ENCODE measurements around the gene TCF23. TPM values are rescaled to one million over a fixed set of nuclear protein-coding genes. Genes with fewer than 3 reads are reported as not detected.

Gene TCF23
- total and polyA plus RNA-seq, 7 experiments from 2014 or later, result not detected

DNA sequence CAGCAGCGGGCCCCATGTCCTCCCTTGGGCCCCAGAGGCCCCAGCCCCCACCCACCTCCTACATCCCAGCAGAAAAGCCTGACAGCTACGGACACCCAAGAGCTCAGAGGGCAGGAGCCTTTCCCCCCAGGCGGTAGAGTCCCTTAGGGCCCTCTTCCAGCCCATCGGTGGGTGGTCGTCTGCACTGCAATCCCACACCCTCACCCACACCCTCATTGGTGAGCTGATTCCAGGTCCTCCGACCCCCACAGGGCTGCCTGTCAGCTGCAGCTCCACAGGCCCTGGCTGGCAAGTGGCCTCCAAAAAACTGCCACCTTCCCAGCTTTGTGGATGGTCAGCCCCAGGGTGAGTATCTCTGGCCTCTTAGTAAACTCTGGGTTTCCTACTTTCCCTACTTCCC is 10.5 kb downstream of the TCF23 start:
- intact Hi-C loops (cut with micrococcal nuclease), result no loop called here
- no peaks in the 10 kb centered on the region for H3K27me3 ChIP-seq (ENCODE audit: control insufficient read depth in 2 of 2, insufficient read depth in 2 of 2, low read length in 2 of 2)
- POLR2A ChIA-PET, result no interaction called here
- Mint-ChIP-seq H3K9me3 (no peaks in the 10 kb centered on the region), H3K27ac (no peak overlapping the region), H3K36me3 (no peaks in the 10 kb centered on the region), H3K4me1 (no peaks in the 10 kb centered on the region), H3K4me3 (no peak overlapping the region), H3K27me3 (peaks cover 0 to 7% (median 0%) of the 10 kb centered on the region in 5 donors)
- H3K9me3 ChIP-seq (ENCODE audit: control insufficient read depth in 2 of 3, low read length in 3 of 3), result no peaks in the 10 kb centered on the region
- DNase-seq, result no peak
- H3K4me1 ChIP-seq (ENCODE audit: control insufficient read depth in 2 of 2, insufficient read depth in 2 of 2, low read length in 2 of 2), result no peaks in the 10 kb centered on the region
- no peaks in the 10 kb centered on the region for H3K36me3 ChIP-seq (ENCODE audit: control insufficient read depth in 2 of 3, insufficient read depth in 3 of 3, low read length in 3 of 3)
- H3K4me3 ChIP-seq (ENCODE audit: low read length), result no peak overlapping the region
- no peak overlapping the region for H3K27ac ChIP-seq (ENCODE audit: low read depth, low read length)
- ATAC-seq, result no peak
- CTCF ChIA-PET, result no interaction called here

- Histone ChIP-seq H3K9me3 (ENCODE audit: control insufficient read depth in 2 of 3, low read length in 3 of 3) (no peaks in the 10 kb centered on the region), H3K27ac (ENCODE audit: low read depth, low read length) (no peak overlapping the region), H3K36me3 (ENCODE audit: control insufficient read depth in 2 of 3, insufficient read depth in 3 of 3, low read length in 3 of 3) (no peaks in the 10 kb centered on the region), H3K4me3 (ENCODE audit: low read length) (no peak overlapping the region), H3K4me1 (ENCODE audit: control insufficient read depth in 2 of 2, insufficient read depth in 2 of 2, low read length in 2 of 2) (no peaks in the 10 kb centered on the region), H3K27me3 (ENCODE audit: control insufficient read depth in 2 of 2, insufficient read depth in 2 of 2, low read length in 2 of 2) (no peaks in the 10 kb centered on the region)
- Mint-ChIP-seq H3K27me3 (peaks cover 0 to 6% (median 0%) of the 10 kb centered on the region in 5 donors), H3K4me1 (peaks cover 0 to 6% (median 0%) of the 10 kb centered on the region in 7 donors), H3K27ac (no peak overlapping the region), H3K9me3 (no peaks in the 10 kb centered on the region), H3K36me3 (no peaks in the 10 kb centered on the region), H3K4me3 (no peak overlapping the region)
- POLR2A ChIA-PET, result interaction anchor here (0.6 kb wide), 1 partner anchor 24 kb away, joined by 4 read pairs; no protein-coding TSS in a partner anchor
- DNase-seq (no peak), ATAC-seq (no peak)
- intact Hi-C loops (cut with micrococcal nuclease), result no loop called here
- CTCF ChIA-PET, result no interaction called here
Measured at GRCh38 chr2:27160191-27160590, 11.4 kb downstream of the TCF23 start.

GRCh38 chr2:27162151-27163121 is 13.6 kb downstream of the TCF23 start:
- Histone ChIP-seq H3K27me3 (ENCODE audit: control insufficient read depth in 2 of 2, insufficient read depth in 2 of 2, low read length in 2 of 2) (no peaks in the 10 kb centered on the region), H3K9me3 (ENCODE audit: control insufficient read depth in 2 of 3, low read length in 3 of 3) (no peaks in the 10 kb centered on the region), H3K36me3 (ENCODE audit: control insufficient read depth in 2 of 3, insufficient read depth in 3 of 3, low read length in 3 of 3) (no peaks in the 10 kb centered on the region), H3K4me3 (ENCODE audit: low read length) (no peak overlapping the region), H3K4me1 (ENCODE audit: control insufficient read depth in 2 of 2, insufficient read depth in 2 of 2, low read length in 2 of 2) (no peaks in the 10 kb centered on the region), H3K27ac (ENCODE audit: low read depth, low read length) (no peak overlapping the region)
- Mint-ChIP-seq H3K9me3 (no peaks in the 10 kb centered on the region), H3K27me3 (peaks cover 0 to 6% (median 0%) of the 10 kb centered on the region in 5 donors), H3K4me1 (peaks cover 0 to 11% (median 4%) of the 10 kb centered on the region in 7 donors), H3K27ac (no peak overlapping the region), H3K36me3 (no peaks in the 10 kb centered on the region), H3K4me3 (no peak overlapping the region)
- intact Hi-C loops (cut with micrococcal nuclease), result no loop called here
- POLR2A ChIA-PET, result no interaction called here
- CTCF ChIA-PET, result interaction anchor here (0.7 kb wide), 1 partner anchor 62 kb away, joined by 3 read pairs; no protein-coding TSS in a partner anchor
- no peak for ATAC-seq
- no peak for DNase-seq

DNA sequence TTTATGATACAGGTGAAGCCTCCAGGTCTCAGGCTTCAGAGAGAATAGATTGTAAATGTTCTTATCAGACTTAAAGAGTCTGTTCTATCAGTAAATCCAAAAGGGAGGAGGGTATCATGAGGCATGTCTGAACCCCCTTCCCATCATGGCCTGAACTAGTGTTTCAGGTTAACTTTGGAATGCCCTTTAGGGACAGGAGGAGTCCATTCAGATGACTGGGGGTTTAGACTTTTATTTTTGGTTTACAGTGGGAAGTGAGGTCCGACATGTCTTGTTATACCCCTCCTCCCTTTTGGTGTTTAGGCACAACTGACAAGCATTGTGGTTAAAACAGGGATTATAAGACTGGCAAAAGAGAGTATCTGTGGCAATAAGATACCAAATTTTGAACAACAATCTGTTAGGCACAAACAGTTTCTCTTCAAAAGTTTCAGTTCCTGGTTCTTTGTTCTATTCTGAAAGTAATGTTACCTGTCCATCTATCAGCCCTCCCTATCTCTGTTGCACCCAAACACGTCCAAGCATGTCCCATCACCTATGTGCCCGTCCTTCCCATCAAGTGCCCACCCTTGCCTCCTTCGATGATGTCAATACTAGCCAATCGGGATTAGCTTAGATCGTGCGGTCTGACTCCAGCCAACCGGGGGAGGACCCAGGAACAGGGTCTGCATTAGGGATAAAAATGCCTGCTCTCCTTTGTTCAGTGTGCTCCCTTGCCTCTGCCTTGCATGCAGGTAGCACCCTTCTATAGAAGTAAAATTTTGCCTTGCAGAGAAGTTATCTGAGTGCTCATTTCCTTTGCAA is 16.4 kb downstream of the TCF23 start:
- H3K27me3 ChIP-seq (ENCODE audit: control insufficient read depth in 2 of 2, insufficient read depth in 2 of 2, low read length in 2 of 2), result no peaks in the 10 kb centered on the region
- no peaks in the 10 kb centered on the region for H3K9me3 ChIP-seq (ENCODE audit: control insufficient read depth in 2 of 3, low read length in 3 of 3)
- H3K36me3 Mint-ChIP-seq, result no peaks in the 10 kb centered on the region
- no peak overlapping the region for H3K27ac Mint-ChIP-seq
- H3K4me3 Mint-ChIP-seq, result no peak overlapping the region
- no peaks in the 10 kb centered on the region for H3K9me3 Mint-ChIP-seq
- H3K27ac ChIP-seq (ENCODE audit: low read depth, low read length), result no peak overlapping the region
- no peak for DNase-seq
- POLR2A ChIA-PET, result no interaction called here
- no peaks in the 10 kb centered on the region for H3K4me1 ChIP-seq (ENCODE audit: control insufficient read depth in 2 of 2, insufficient read depth in 2 of 2, low read length in 2 of 2)
- H3K36me3 ChIP-seq (ENCODE audit: control insufficient read depth in 2 of 3, insufficient read depth in 3 of 3, low read length in 3 of 3), result no peaks in the 10 kb centered on the region
- CTCF ChIA-PET, result interaction anchor here (0.7 kb wide), 1 partner anchor 78 kb away, joined by 3 read pairs; no protein-coding TSS in a partner anchor
- no peak for ATAC-seq
- no peak overlapping the region for H3K4me3 ChIP-seq (ENCODE audit: low read length)
- H3K4me1 Mint-ChIP-seq, result peaks cover 0 to 14% (median 5%) of the 10 kb centered on the region in 7 donors
- peaks cover 0 to 7% (median 0%) of the 10 kb centered on the region in 5 donors for H3K27me3 Mint-ChIP-seq
- intact Hi-C loops (cut with micrococcal nuclease), result no loop called here

DNA sequence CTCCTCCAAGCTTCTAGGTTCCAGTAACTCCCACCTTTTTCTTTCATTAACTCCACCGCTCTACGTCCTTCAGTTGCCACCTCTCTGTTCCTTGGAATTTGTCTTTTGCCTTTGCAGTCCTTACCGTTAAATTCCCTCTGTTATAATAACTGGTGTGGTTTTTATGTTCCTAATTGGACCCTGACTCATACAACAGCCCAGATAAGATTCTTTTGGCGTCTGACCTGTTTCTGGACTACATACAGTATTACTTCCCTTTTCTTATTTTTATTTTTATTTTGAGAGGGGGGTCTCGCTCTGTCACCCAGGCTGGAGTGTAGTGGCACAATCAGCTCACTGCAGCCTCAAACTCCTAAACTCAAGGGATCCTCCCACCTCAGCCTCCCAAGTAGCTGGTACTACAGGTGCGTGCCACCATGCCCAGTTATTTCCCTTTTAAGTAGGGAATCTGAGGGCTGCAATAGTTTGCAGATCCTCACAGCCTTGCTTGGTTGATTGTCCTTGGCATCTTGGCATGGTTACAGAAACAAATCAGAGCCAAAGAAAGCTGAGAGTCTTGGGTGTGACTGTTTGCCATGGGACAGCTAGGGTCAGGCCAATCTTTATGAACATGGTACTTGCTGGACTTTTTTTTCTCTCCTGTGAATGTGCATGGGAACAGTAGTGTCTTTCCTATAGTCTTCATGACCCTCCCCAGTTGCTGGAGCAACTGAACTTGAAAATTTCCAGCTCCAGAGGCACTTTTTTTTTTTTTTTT is 22.0 kb downstream of the TCF23 start:
- peaks cover 0 to 13% (median 8%) of the 10 kb centered on the region in 7 donors for H3K4me1 Mint-ChIP-seq
- CTCF ChIA-PET, result interaction anchor here (0.6 to 1.4 kb wide), 2 partner anchors 113 to 362 kb away, joined by 4 to 5 read pairs; no protein-coding TSS in a partner anchor
- no peak for ATAC-seq
- intact Hi-C loops (cut with micrococcal nuclease), result no loop called here
- H3K9me3 ChIP-seq (ENCODE audit: control insufficient read depth in 2 of 3, low read length in 3 of 3), result no peaks in the 10 kb centered on the region
- no peak overlapping the region for H3K27ac Mint-ChIP-seq
- H3K27me3 ChIP-seq (ENCODE audit: control insufficient read depth in 2 of 2, insufficient read depth in 2 of 2, low read length in 2 of 2), result no peaks in the 10 kb centered on the region
- peaks cover 0 to 25% (median 8%) of the 10 kb centered on the region in 5 donors for H3K27me3 Mint-ChIP-seq
- peak overlapping the region in 5 of 10 donors; percentile 26 to 69 (median 26) for H3K4me3 Mint-ChIP-seq
- no peaks in the 10 kb centered on the region for H3K36me3 ChIP-seq (ENCODE audit: control insufficient read depth in 2 of 3, insufficient read depth in 3 of 3, low read length in 3 of 3)
- no peaks in the 10 kb centered on the region for H3K36me3 Mint-ChIP-seq
- H3K4me1 ChIP-seq (ENCODE audit: control insufficient read depth in 2 of 2, insufficient read depth in 2 of 2, low read length in 2 of 2), result no peaks in the 10 kb centered on the region
- no peaks in the 10 kb centered on the region for H3K9me3 Mint-ChIP-seq
- POLR2A ChIA-PET, result no interaction called here
- H3K4me3 ChIP-seq (ENCODE audit: low read length), result no peak overlapping the region
- H3K27ac ChIP-seq (ENCODE audit: low read depth, low read length), result no peak overlapping the region
- DNase-seq, result no peak

DNA sequence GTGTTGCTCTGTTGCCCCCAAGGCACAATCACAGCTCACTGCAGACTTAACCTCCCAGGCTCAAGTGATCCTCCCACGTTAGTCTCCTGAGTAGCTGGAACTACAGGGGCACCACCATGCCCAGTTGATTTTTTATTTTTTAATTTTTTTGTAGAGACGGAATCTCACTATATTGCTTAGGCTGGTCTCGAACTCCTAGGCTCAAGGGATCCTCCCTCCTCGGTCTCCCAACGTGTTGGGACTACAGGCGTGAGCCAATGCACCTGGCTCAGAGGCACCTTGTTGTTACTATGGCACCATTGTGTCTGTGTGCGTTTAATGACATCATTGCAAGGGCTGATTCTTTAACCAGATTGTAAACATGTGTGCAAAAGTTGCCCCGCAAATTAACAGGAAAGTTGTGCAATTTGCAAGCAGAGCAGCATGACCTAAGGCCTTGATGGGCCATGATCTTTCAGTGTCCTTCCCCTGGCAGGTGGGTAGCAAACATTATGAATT is 22.6 kb downstream of the TCF23 start:
- H3K4me1 Mint-ChIP-seq, result peaks cover 0 to 13% (median 8%) of the 10 kb centered on the region in 7 donors
- no peak overlapping the region for H3K27ac ChIP-seq (ENCODE audit: low read depth, low read length)
- no peaks in the 10 kb centered on the region for H3K9me3 Mint-ChIP-seq
- DNase-seq, result no peak
- H3K4me3 ChIP-seq (ENCODE audit: low read length), result no peak overlapping the region
- no peaks in the 10 kb centered on the region for H3K27me3 ChIP-seq (ENCODE audit: control insufficient read depth in 2 of 2, insufficient read depth in 2 of 2, low read length in 2 of 2)
- no peak overlapping the region for H3K27ac Mint-ChIP-seq
- POLR2A ChIA-PET, result no interaction called here
- CTCF ChIA-PET, result interaction anchor here (0.6 kb wide), 1 partner anchor 363 kb away, joined by 5 read pairs; no protein-coding TSS in a partner anchor
- H3K4me3 Mint-ChIP-seq, result no peak overlapping the region
- no peaks in the 10 kb centered on the region for H3K36me3 Mint-ChIP-seq
- peaks cover 0 to 29% (median 13%) of the 10 kb centered on the region in 5 donors for H3K27me3 Mint-ChIP-seq
- no peak for ATAC-seq
- intact Hi-C loops (cut with micrococcal nuclease), result no loop called here
- no peaks in the 10 kb centered on the region for H3K4me1 ChIP-seq (ENCODE audit: control insufficient read depth in 2 of 2, insufficient read depth in 2 of 2, low read length in 2 of 2)
- H3K9me3 ChIP-seq (ENCODE audit: control insufficient read depth in 2 of 3, low read length in 3 of 3), result no peaks in the 10 kb centered on the region
- no peaks in the 10 kb centered on the region for H3K36me3 ChIP-seq (ENCODE audit: control insufficient read depth in 2 of 3, insufficient read depth in 3 of 3, low read length in 3 of 3)

All from naive thymus-derived CD4-positive, alpha-beta T cell (primary cell).